MM.1S (cell line): ENCODE measurements around the gene ZNF836.

ENCODE experiments used
- CTCF ChIP-seq: fragments of 300-600 bp; sonication (generic); IDR thresholded peaks from 2 replicates; pipeline ENCODE4 v1.5.1; 2016; ENCODE audit warnings: antibody characterized with exemption, low read length, mixed read lengths
- EZH2 ChIP-seq: fragments of 300-600 bp; sonication (generic); optimal IDR thresholded peaks from 2 replicates; pipeline ENCODE3; 2017; ENCODE audit warnings: low read depth, mild to moderate bottlenecking, antibody characterized with exemption, low read length, mixed read lengths
- EZH2phosphoT487 ChIP-seq: fragments of 300-600 bp; sonication (generic); IDR thresholded peaks from 2 replicates; pipeline ENCODE4 v1.6.1; 2018; ENCODE audit warnings: antibody characterized with exemption, low read length

GRCh38 chr19:52141203-52141602, 30.2 kb downstream of the ZNF836 start:
- TF ChIP-seq CTCF, result no peak
- no peak for TF ChIP-seq EZH2
- no peak for TF ChIP-seq EZH2phosphoT487
